Smooth muscle cell (in vitro differentiated cells): ENCODE results near the gene SLC29A3. TPM values are rescaled to one million over a fixed set of nuclear protein-coding genes. Genes with fewer than 3 reads are reported as not detected.

Source experiments
- DNase-seq: peaks from one replicate; lab custom pipeline; 2025; ENCODE audit not compliant: unreplicated experiment; lab: John Stamatoyannopoulos, UW
- H2AFZ ChIP-seq: fragments of 200-600 bp; sonication (generic); 2 replicates; pipeline ENCODE4 v1.6.0; 2016; ENCODE audit warnings: antibody characterized with exemption, low read depth, mild to moderate bottlenecking
- H3F3A ChIP-seq: fragments of 200-600 bp; sonication (generic); 2 replicates; pipeline ENCODE4 v1.6.0; 2017; ENCODE audit warnings: antibody characterized with exemption, low read depth
- H3K27ac ChIP-seq: fragments of 200-600 bp; sonication (generic); 2 replicates; pipeline ENCODE4 v1.5.1; 2016; ENCODE audit warnings: low read depth, mild to moderate bottlenecking
- H3K27me3 ChIP-seq: fragments of 200-600 bp; sonication (generic); 2 replicates; pipeline ENCODE4 v1.6.1; 2016; ENCODE audit warnings: low read depth, mild to moderate bottlenecking
- H3K36me3 ChIP-seq: fragments of 200-600 bp; sonication (generic); 2 replicates; pipeline ENCODE4 v1.5.1; 2016; ENCODE audit warnings: low read depth
- H3K4me1 ChIP-seq: fragments of 200-600 bp; sonication (generic); 2 replicates; pipeline ENCODE4 v1.5.1; 2016; ENCODE audit warnings: low read depth
- H3K4me2 ChIP-seq: fragments of 200-600 bp; sonication (generic); 2 replicates; pipeline ENCODE4 v1.6.0; 2016; ENCODE audit warnings: mild to moderate bottlenecking
- H3K4me3 ChIP-seq: fragments of 200-600 bp; sonication (generic); 2 replicates; pipeline ENCODE4 v1.5.1; 2016; ENCODE audit warnings: mild to moderate bottlenecking
- H3K79me2 ChIP-seq: fragments of 200-600 bp; sonication (generic); 2 replicates; pipeline ENCODE4 v1.6.0; 2016; ENCODE audit warnings: low read depth, mild to moderate bottlenecking
- H3K9ac ChIP-seq: fragments of 200-600 bp; sonication (generic); 2 replicates; pipeline ENCODE4 v1.6.0; 2016; ENCODE audit warnings: low read depth
- H3K9me3 ChIP-seq: fragments of 200-600 bp; sonication (generic); replicated peaks from 2 replicates; pipeline ENCODE4 v1.5.1; 2016; ENCODE audit warnings: low read depth
- H4K20me1 ChIP-seq: fragments of 200-600 bp; sonication (generic); 2 replicates; pipeline ENCODE4 v1.6.0; 2016; ENCODE audit warnings: low read depth
- WGBS: methylation state at CpG from one replicate; pipeline ENCODE4 v1.1.7; 2016; ENCODE audit warnings: low lambda C conversion rate; 5-methylcytosine and 5-hydroxymethylcytosine counted together
- polyA plus RNA-seq: library from polyadenylated mRNA; unstranded; fragments of >200 nt; fragmentation: Nextera tagmentation; extraction: Ambion mirVana; gene quantifications from 2 replicates; pipeline ENCODE4 v1.2.1, GENCODE V29; 2016
- total RNA-seq: library from RNA; depleted of rRNA; stranded (reverse); fragments of >200 nt; gene quantifications from 2 replicates; pipeline ENCODE4 v1.2.3, GENCODE V29; 2014
- TF ChIP-seq, protein P1 (sequence below): fragments of 200-600 bp; sonication (generic); IDR thresholded peaks from 2 replicates; pipeline ENCODE4 v1.5.1; 2017; ENCODE audit warnings: borderline replicate concordance, mild to moderate bottlenecking, antibody characterized with exemption; ENCODE audit not compliant: insufficient read depth, poor library complexity, severe bottlenecking

SLC29A3 gene
- total and polyA plus RNA-seq, 2 experiments from 2014 or later = 2.9 to 4.8 TPM

DNA sequence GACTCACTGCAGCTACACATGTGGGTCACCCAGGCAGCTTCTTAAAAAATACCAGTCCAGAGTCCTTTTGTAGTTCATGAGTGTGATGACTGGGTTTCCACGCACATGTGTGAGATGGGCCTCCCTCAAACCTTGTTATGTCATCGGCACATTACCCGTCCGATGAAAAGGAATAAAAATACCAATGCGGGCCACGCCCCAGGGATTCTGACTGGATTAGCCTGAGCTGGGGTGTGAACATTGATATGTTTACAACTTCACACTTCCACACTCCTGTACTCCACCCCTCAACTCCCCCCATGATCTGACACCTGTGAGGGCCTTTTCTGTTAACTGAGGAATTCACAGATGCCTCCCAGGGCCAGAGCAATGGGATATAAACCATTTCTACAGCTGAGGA lies 6.2 kb downstream of the SLC29A3 start:
- WGBS = 91% methylated on average over 6 of the region's 6 CpGs
- TF ChIP-seq, protein P1, sequence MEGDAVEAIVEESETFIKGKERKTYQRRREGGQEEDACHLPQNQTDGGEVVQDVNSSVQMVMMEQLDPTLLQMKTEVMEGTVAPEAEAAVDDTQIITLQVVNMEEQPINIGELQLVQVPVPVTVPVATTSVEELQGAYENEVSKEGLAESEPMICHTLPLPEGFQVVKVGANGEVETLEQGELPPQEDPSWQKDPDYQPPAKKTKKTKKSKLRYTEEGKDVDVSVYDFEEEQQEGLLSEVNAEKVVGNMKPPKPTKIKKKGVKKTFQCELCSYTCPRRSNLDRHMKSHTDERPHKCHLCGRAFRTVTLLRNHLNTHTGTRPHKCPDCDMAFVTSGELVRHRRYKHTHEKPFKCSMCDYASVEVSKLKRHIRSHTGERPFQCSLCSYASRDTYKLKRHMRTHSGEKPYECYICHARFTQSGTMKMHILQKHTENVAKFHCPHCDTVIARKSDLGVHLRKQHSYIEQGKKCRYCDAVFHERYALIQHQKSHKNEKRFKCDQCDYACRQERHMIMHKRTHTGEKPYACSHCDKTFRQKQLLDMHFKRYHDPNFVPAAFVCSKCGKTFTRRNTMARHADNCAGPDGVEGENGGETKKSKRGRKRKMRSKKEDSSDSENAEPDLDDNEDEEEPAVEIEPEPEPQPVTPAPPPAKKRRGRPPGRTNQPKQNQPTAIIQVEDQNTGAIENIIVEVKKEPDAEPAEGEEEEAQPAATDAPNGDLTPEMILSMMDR = no peak
- H3K27ac ChIP-seq = no peak overlapping the region
- no peak overlapping the region for H3K4me2 ChIP-seq
- no peaks in the 10 kb centered on the region for H3K9me3 ChIP-seq
- no peaks in the 10 kb centered on the region for H3K27me3 ChIP-seq
- H3K9ac ChIP-seq = no peak overlapping the region
- H3K79me2 ChIP-seq = no peaks in the 10 kb centered on the region
- no peaks in the 10 kb centered on the region for H3F3A ChIP-seq
- H2AFZ ChIP-seq = no peak overlapping the region
- H4K20me1 ChIP-seq = no peaks in the 10 kb centered on the region
- no peaks in the 10 kb centered on the region for H3K36me3 ChIP-seq
- no peak overlapping the region for H3K4me3 ChIP-seq
- no peaks in the 10 kb centered on the region for H3K4me1 ChIP-seq
- DNase-seq = no peak

- no peaks in the 10 kb centered on the region for H3K4me1 ChIP-seq
- no peak for DNase-seq
- no peaks in the 10 kb centered on the region for H4K20me1 ChIP-seq
- H3K9me3 ChIP-seq = no peaks in the 10 kb centered on the region
- no peak overlapping the region for H3K4me3 ChIP-seq
- no peaks in the 10 kb centered on the region for H3K79me2 ChIP-seq
- no peak overlapping the region for H3K4me2 ChIP-seq
- no peak overlapping the region for H2AFZ ChIP-seq
- H3F3A ChIP-seq = no peaks in the 10 kb centered on the region
- no peak overlapping the region for H3K27ac ChIP-seq
- 94% methylated on average over 16 of the region's 16 CpGs for WGBS
- H3K36me3 ChIP-seq = no peaks in the 10 kb centered on the region
- no peak overlapping the region for H3K9ac ChIP-seq
- H3K27me3 ChIP-seq = no peaks in the 10 kb centered on the region
- TF ChIP-seq, protein P1 = no peak
These were observed 7.4 kb downstream of the SLC29A3 start for GRCh38 chr10:71326464-71326881.

GRCh38 chr10:71330789-71331404 lies 11.8 kb downstream of the SLC29A3 start:
- DNase-seq = no peak
- H4K20me1 ChIP-seq = no peaks in the 10 kb centered on the region
- 93% methylated on average over 4 of the region's 4 CpGs for WGBS
- TF ChIP-seq, protein P1 = no peak
- H2AFZ ChIP-seq = no peak overlapping the region
- no peak overlapping the region for H3K9ac ChIP-seq
- H3K4me3 ChIP-seq = no peak overlapping the region
- no peak overlapping the region for H3K4me2 ChIP-seq
- no peaks in the 10 kb centered on the region for H3K36me3 ChIP-seq
- H3K79me2 ChIP-seq = no peaks in the 10 kb centered on the region
- no peaks in the 10 kb centered on the region for H3F3A ChIP-seq
- H3K4me1 ChIP-seq = no peaks in the 10 kb centered on the region
- H3K27me3 ChIP-seq = no peaks in the 10 kb centered on the region
- no peak overlapping the region for H3K27ac ChIP-seq
- H3K9me3 ChIP-seq = no peaks in the 10 kb centered on the region

DNA sequence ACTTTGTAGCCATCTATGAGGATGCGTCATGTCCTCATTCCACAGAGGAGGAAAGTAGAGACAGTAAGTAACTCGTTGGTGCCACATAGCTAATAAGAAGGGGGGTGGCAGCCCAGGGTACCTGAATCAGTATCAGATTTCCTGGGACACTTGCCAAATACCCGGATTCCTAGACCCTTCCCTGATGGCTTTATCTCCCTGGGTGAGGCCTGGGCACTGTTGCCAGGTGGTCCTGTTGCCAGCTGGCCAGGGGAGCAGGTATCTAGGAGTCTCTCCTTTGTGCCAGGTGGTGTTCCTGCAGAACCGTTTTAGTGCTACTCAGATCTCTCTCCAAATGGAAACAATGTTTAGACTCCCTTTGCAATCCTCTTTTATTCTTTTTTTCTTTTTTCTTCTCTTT lies 12.7 kb downstream of the SLC29A3 start:
- no peak overlapping the region for H3K4me3 ChIP-seq
- no peak overlapping the region for H3K4me2 ChIP-seq
- no peaks in the 10 kb centered on the region for H3F3A ChIP-seq
- no peaks in the 10 kb centered on the region for H4K20me1 ChIP-seq
- H3K4me1 ChIP-seq = no peaks in the 10 kb centered on the region
- no peaks in the 10 kb centered on the region for H3K27me3 ChIP-seq
- 85% methylated on average over 4 of the region's 4 CpGs for WGBS
- H3K79me2 ChIP-seq = no peaks in the 10 kb centered on the region
- H3K27ac ChIP-seq = no peak overlapping the region
- TF ChIP-seq, protein P1 = no peak
- H3K36me3 ChIP-seq = no peaks in the 10 kb centered on the region
- no peak for DNase-seq
- H3K9me3 ChIP-seq = no peaks in the 10 kb centered on the region
- no peak overlapping the region for H2AFZ ChIP-seq
- no peak overlapping the region for H3K9ac ChIP-seq
